Activated T-cell treated with anti-CD3 and anti-CD28 coated beads, Interleukin-2, amount 50 U/mL, for 1 hour (primary cell): Measurements from ENCODE around the gene ZNF568.

ENCODE experiments used
- DNase-seq: peaks from one replicate; pipeline ENCODE4 v3.0.0-alpha.2; 2020

The ZNF568 gene

DNA sequence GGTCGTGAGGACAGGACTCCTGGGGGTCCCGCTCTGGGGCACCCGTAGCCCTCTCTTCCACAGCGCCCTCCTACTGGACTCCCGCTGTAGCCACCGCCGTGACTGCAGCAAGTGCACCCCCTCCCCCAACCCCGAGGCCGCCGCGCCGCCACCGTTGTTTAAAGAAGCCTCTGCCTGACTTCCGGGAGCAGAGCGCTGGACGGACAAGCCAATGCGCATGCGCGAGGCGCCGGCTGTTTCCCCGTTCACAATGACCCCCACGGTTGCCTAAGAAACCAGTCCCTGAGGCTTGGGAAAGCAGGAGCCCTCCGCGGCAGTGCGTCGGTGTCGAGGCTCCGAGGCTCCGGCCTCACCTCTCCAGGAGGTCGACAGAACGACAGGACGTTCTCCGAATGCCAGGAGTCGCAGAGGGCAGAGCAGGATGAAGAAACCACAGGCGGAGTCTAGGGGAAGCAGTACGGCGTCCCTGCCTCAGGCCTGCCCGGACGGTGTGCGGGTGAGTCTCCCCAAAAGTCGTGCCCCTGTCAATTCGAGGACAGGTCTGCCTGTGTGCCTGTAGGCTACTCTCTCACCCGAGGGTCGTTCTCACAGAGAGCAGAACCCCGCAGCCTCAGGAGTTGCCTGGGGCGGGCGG lies 91.6 kb downstream of the ZNF568 start:
- peak; percentile 21 for DNase-seq

DNA sequence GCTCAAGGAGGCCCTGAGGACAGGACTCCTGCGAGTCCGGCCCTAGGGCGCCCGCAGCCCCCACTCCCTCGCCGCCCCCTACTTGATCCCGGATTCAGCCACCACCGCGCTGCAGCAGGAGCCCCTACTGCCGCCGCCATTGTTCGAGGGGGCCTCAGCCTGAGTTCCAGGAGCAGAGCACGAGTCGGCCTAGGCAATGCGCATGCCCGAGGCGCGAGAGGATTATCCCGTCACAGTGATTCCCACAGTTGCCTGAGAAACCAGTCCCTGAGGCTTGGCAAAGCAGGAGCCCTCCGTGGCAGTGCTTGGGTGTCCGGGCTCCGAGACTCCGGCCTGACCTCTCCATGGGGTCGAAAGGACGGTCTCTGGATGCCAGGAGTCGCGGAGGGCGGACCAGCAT lies 93.7 kb downstream of the ZNF568 start:
- no peak for DNase-seq

DNA sequence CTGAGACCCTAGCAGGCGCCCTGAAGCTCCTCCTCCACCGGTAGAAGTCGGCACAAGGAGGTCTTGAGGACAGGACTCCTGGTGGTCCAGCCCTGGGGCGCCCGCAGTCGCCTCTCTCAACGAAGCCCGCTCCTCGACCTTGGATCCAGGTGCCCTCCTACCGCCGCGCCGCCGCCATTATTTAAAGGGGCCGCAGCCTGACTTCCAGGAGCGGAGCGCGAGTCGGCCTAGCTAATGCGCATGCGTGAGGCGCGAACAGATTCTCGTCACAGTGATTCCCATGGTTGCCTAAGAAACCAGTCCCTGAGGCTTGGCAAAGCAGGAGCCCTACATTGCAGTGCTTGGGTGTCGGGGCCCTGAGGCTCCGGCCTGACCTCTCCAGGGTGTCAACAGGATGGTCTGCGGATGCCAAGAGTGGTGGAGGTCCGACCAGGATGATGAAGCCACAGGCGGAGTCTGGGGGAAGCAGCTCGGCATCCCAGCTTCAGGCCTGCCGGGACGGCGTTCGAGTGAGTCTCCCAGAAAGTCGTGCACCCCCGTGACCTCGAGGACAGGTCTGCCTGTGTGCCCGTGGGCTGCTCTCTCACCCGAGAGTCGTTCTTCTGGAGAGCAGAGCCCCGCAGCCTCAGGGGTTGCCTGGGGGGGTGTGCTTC lies 96.1 kb downstream of the ZNF568 start:
- DNase-seq: no peak

DNA sequence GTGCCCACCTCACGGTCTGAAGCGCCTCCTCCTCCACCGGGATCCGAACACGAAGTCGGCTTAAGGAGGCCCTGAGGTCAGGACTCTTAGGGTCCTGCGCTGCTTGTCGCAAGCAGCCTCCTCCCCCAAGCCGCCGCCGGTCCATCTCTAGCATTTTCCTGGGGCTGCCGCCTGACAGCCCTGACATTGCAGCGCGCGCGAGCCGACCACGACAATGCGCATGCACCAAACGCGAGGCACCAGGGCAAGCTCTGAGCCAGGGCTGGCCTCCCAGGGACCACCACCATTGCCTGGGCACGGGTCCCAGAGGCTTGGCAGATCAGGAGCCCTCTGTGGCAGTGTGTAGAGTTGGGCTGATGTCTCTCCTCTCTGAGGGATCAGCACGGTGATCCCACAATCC lies 98.3 kb downstream of the ZNF568 start:
- DNase-seq: no peak

DNA sequence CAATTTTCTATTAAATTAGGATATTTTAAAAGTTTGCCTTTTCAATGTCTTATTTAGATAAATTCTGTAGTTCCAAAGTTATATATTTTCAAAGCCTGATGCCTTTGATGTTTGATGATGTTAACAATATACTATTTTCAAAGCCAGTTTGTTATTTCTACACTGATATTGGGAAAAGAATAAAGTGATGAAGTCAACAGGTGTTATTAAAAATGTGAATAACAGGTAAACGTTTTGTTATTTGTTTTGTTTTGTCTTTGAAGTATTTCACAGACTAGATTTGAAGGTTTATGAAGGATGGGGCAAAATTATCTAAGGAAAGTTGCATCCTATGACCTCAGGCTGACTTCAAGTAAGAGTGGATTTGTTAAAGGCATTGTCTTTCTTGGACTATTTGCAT lies 129.0 kb downstream of the ZNF568 start:
- DNase-seq: no peak
